GM18909 (cell line): ENCODE data around the gene VPS13C.

Experiments
- ATAC-seq: cut with Tn5 transposase; IDR thresholded peaks from one replicate; pipeline ENCODE4 v1.9.1; 2021; ENCODE audit warnings: mild to moderate bottlenecking; ENCODE audit not compliant: unreplicated experiment, poor library complexity

Gene VPS13C

GRCh38 chr15:61828008-61828407 is 232.2 kb downstream of the VPS13C start:
- ATAC-seq: no peak

DNA sequence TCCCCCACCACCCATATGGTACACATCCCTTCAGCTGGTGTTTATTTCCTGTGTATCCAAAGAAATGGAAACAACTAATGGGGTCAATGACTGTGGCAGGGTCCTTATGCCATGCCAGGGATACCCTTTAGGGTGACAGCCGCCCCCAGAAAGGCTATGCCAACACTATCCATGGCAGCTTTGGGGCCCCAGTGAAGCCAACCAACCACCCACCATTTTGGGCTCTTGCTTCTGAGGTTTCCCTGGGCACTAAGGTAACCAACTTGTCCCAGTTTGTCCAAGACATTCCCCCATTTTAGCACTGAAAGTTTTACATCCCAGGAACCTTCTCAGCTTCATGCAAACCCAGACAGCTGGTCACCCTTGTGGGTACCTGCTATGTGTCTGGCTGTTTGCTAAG is 233.1 kb downstream of the VPS13C start:
- ATAC-seq: no peak

DNA sequence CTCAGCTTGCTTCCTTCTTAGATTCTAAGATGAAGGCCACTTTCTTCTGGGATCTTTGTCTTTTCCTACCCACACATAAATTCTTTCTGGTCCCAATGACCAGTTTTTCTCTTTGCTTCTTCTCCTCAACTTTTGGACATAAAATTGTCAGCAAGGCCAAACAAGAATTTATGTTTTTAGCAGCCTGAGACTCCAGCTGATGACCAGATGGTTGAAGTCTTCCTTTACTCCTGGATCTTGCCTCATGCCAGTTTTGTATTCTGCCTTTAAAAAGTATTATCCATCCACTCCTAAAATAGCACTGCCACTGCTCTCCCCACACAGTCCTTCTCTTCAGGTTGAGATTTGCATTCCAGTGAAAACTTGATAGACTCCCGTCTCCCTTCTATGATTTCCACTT is 236.0 kb downstream of the VPS13C start:
- no peak for ATAC-seq

GRCh38 chr15:61822511-61822910 is 237.7 kb downstream of the VPS13C start:
- no peak for ATAC-seq

- ATAC-seq: no peak
Measured at GRCh38 chr15:61820951-61821350, 239.3 kb downstream of the VPS13C start.

DNA sequence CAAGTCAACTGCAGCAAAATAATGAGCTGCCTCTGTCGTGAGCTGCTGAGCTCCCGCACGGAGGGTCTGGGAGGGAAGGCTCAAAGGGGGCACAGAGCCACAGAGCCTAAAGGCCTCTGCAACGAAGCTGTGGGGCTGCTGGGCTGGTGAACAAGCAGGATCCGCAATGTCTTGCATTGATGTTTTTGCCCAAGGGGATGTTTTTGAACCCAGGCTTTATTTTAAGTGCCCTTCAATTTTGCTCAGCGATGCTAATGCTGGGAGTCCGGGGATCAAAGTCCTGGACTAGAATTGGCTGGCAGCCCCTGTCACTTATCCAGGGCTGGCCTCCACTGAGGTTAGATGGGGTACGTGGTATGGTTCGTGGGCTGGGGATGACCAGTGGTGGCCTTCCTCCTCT is 240.0 kb downstream of the VPS13C start:
- no peak for ATAC-seq

DNA sequence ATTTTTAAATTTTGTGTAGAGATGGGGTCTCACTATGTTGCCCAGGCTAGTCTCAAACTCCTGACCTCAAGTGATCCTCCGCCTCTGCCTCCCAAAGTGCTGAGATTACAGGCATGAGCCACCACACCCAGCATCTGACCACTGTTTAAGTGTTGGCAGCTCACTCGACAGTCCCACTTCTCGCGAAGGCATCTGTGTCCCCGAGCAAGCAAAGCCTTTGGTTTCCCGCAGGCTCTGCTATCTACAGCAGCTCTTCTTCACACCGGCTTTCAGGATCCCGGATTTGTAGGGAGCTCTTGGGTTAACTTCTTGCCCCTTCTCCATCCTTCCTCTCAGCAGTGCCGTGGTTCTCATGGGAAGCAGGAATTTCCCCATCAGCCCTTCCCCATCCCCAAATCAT is 240.9 kb downstream of the VPS13C start:
- ATAC-seq: no peak

GRCh38 chr15:61818801-61819200 is 241.4 kb downstream of the VPS13C start:
- ATAC-seq: no peak

DNA sequence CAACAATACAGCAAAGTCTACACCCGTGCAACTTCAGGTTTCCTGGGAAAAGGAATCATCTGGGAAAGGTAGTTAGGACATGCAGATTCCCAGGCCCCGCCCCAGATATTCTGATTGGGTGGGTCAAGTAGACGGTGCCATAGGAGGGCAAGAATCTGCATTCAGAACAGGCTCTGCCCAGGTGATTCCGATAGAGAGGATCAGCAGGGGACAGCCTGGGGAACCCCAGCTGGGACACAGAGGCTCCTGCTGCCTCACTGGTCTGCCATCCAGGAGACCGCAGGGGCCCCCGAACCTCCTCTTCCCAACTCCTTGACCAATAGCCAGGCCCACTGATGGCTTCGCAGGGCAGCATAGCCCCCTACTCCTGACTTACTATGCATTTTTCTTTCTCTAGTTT is 243.4 kb downstream of the VPS13C start:
- no peak for ATAC-seq

- ATAC-seq: no peak
Measured at GRCh38 chr15:61815356-61816083, 244.7 kb downstream of the VPS13C start.

DNA sequence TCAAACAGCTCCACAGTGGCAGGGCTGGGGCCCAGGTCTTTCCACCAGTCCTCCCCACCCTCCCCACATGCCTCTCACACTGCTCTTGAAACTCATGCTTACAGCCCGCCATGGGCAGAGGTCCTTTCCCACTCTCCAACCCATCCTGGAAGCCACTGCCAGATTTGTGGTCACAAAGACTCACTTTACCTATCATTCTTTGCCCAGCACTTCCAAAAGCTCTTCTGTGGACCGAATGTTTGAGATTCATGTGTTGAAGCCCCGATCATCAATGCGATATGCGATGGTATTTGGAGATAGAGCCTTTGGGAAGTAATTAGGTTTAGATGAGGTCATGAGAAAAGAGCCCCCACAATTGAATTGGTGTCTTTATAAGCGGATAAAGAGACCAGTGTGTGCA is 247.8 kb downstream of the VPS13C start:
- no peak for ATAC-seq

DNA sequence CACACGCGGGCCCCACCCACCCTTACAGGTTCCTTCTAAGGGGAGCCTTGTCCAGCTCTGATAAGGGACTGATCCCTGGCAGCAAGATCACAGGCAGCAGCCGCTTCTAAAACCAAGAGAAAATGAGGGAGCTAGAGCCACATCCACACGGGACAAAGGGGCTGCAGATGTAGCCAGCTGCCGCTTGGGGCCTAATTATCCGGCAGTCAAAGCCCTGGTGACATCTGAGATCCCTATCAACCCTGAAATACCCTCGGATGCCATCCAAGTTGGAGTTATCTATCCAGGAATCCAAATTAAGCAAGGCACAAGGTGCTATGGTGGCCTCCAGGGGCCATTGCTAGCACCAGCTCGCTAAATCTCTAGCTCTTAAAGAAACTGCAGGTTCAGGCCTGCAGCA is 248.3 kb downstream of the VPS13C start:
- ATAC-seq: no peak

DNA sequence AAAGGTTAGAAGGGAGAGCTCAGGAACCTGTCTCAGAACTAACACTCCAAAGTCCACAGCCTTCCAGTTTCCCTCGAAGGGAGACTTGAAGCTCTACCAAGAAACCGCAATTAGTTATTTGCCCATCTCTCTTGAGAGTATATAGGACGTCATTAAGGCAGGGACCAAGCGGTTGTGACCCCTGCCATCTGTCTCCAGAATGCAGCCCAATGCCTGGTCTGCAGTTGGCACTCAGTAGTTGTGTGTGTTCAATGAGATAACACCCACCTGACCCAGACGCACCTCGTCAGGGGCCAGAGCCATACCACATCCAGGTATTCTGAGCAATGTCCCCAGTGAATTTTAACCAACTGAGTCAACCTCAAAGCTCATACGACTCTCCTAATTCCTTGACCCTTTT is 251.0 kb downstream of the VPS13C start:
- no peak for ATAC-seq

DNA sequence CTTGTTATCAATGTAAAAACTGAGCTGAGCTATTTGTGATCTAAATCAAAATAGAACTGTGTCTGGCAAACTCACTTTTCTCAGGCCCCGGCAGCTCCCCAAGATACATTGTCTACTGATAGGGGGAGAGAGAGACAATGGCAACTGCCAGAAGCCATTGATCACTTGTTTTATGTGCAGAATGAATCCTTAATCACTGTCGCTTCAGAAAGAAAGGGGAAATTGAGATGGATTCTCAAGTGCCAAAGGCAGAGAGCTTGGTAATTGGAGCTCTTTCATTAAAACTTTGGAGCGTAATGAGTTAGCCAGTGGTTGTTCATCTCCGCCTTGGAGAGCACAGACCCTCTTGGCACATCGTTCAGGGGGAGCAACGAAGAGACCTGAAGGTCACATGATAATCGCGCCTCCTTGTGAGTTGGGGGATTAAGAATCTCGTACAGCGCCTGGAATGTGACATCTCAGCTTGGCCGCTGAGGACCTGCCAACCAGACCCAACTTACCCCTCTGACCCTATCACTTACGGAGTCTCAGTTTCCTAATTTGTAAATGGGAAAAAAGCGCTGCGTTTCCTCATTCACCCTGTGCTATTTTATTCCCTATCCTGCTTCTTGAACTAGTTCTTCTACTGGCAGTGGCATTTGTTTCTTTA is 252.8 kb downstream of the VPS13C start:
- no peak for ATAC-seq
